GM12874 (cell line): ENCODE results near the gene SEMA3A.

ENCODE experiments used
- TF ChIP-seq, protein P1 (sequence below): IDR thresholded peaks from 2 replicates; pipeline ENCODE4 v1.5.1; 2011; ENCODE audit warnings: low read depth, mild to moderate bottlenecking, control low read depth, low read length, moderate library complexity; ENCODE audit not compliant: insufficient read depth

SEMA3A gene

DNA sequence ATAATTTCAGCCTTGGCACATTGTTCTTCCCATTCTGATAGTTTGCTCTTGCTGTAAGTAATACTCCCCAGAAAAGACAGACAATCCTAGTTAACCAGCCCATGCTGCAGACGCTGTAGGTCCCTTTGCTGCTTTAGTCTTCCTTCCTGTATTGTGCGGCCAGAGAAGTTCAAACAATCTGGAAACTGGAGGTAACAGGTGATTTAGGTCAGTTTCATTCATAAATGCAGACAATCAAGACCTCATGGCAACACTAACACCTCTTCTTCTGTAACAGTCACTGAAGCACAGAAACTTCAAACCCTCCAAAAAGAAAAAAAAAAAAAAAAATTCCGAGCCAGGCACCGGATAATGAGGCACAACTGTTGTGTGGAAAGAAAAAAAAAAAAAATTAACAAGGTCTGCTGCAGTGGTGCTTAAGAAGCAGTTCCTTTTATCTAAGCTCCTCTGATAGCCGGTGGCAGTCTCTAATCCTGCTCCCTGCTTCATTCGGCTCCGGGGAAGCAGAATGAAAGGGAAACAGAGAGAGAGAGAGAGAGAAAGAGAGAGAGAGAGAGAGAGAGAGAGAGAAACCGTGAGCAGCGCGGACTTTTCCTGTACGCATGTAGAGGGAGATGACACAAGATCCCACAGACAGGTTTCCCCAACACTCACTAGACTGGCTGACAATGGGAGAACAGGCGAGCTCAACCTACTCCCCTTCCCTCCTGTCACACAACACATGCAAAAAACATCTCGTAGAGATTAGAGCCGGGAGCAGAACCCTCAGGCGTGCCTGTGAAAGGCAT is at the start of gene SEMA3A:
Gene SEMA3A, minus strand, starts transcription at position 306 of the 788 bp plus-strand sequence. Its CDS starts 203 bp downstream, at position 103.
- TF ChIP-seq, protein P1, sequence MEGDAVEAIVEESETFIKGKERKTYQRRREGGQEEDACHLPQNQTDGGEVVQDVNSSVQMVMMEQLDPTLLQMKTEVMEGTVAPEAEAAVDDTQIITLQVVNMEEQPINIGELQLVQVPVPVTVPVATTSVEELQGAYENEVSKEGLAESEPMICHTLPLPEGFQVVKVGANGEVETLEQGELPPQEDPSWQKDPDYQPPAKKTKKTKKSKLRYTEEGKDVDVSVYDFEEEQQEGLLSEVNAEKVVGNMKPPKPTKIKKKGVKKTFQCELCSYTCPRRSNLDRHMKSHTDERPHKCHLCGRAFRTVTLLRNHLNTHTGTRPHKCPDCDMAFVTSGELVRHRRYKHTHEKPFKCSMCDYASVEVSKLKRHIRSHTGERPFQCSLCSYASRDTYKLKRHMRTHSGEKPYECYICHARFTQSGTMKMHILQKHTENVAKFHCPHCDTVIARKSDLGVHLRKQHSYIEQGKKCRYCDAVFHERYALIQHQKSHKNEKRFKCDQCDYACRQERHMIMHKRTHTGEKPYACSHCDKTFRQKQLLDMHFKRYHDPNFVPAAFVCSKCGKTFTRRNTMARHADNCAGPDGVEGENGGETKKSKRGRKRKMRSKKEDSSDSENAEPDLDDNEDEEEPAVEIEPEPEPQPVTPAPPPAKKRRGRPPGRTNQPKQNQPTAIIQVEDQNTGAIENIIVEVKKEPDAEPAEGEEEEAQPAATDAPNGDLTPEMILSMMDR = no peak

DNA sequence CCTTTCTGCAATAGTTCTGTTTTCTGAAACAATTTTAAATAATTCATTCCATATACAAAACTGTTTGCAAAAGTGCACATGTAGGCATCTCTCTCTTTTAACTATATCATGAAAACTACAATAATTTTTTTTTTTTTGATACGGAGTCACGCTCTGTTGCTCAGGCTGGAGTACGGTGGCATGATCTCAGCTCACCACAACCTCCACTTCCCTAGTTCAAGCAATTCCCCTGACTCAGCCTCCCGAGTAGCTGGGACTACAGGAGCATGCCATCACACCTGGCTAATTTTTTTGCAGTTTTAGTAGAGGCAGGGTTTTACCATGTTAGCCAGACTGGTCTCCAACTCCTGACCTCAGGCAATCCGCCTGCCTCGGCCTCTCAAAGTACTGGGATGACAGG is 44.0 kb upstream of the SEMA3A start:
- TF ChIP-seq, protein P1 = no peak

DNA sequence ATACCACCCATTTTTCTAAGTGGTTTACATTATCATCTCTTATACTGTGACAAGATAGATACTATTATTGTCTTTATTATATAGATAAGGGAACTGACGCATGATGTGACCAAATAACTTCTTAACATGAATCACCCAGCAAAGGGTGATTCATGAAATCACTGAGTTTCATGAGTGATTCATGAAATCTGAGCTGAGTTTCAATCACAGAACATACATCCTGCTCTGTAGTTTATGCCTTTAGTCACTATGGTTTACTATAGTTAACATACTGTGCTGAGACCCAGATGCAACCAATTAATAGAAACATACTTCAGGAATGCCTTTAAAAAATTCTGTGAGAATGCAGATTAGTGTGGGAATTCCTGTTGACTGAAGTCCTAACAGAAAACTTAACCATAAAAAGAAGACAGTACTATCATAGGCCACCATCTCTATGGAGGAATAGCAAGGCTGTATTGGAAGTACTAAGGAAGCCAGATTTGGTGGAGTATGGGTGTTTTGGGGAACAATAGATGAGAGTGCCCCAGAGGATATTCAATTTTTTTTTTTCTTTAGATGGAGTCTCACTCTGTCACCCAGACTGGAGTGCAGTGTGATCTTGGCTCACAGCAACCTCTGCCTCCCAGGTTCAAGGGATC is 43.1 kb upstream of the SEMA3A start:
- TF ChIP-seq, protein P1 = no peak

DNA sequence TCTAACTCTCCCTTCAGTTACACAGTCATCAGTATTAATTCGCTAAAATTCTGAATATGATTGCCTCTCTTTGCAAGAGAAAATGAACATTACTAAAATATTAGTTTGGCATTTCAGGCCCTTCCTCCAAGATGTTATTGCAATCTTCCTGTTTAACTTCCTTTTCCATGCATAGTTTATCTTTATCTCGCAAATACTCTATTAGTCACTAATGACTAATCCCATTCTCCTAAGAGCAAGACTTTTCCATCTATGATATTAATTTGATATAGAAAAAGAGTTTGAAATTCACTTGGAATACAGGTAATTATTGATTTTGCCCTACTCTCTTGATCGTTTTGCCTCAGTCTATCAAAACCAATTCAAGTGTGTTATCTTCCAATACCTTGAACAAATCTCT is 41.8 kb upstream of the SEMA3A start:
- TF ChIP-seq, protein P1 = no peak

DNA sequence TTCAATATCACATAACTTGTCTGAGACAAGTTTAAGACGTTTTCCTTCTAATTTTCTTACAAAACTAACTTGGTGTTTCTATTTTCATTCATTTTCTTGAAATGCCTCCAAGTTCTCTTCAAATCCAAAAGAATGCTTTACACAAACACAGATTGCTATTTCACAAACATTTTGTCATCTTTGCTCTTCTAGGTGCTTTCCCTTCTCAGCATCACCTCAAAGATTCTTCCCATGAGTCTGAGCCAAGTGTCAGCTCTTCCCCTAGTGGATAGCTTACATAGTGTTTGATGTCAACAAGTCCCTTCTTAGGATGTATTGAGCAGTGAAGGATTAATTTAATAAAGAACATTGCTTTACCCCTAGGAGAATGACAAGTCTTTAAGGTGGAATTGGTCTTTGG is 38.1 kb upstream of the SEMA3A start:
- TF ChIP-seq, protein P1 = no peak

DNA sequence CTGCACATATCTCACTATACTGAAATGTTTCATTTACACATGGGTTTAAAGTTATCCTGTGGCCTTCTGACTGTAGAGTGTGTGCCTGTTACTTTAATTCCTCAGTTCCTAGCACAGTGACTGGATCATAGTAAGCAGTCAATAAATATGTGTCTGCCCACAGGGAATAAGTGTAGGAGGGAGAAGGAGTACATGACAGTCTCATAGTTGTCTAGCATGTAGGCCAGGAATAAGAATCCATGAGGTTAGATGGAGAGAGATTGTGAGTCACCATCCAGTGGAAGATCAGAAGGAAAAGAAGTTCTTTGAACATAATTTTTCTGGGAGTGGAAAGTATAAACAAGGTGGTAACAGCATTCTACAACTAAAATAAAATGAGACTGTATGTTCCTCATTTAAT is 36.6 kb upstream of the SEMA3A start:
- TF ChIP-seq, protein P1 = no peak

DNA sequence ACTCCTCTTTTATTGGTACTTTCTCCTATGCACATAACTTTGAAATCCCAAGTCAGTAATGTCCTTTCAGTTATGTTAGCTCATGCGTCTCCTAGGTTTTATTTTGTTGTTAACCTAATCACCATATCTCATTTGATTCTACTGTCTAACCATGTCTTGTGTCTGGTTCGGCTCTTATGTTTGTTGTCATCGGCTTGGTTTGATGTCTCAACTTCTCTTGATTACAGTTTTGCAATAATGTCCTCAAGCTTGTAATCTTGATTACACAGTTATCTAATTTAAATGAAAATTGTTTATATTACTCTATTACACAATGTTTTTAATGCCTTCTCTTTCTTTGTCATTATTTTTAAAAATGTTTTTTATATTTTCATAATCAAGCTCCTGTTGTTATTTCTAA is 35.9 kb upstream of the SEMA3A start:
- TF ChIP-seq, protein P1 = no peak
